Spleen (tissue), 11 donors: ENCODE data around the gene OR5B2. TPM values are rescaled to one million over a fixed set of nuclear protein-coding genes. Genes with fewer than 3 reads are reported as not detected.
"Not testable (repeated sequence)": the region's sequence is repeated elsewhere in the genome, so short reads cannot be mapped to it uniquely, and the experiment has no call there.

ENCODE experiments used
- DNase-seq: peaks from one replicate; pipeline ENCODE4 v3.0.0-alpha.2; 2020
- H3K27ac ChIP-seq, 8 donors: fragments of 200-600 bp; sonication (generic) in 7 of 8; 1 replicate in 4 of 8; 2 replicates in 4 of 8; pipeline versions ENCODE4 v1.5.0 to v1.8.0; 2016 to 2021; ENCODE audit warnings: inconsistent platforms in 4 of 8, mild to moderate bottlenecking in 4 of 8, moderate library complexity in 1 of 8
- H3K27me3 ChIP-seq, 7 donors: fragments of 200-600 bp; sonication (generic) in 6 of 7; replicated peaks in 1 of 7; 1 replicate in 4 of 7; 2 replicates in 3 of 7; pipeline versions ENCODE4 v1.5.0 to v1.8.0; 2016 to 2021; ENCODE audit warnings: inconsistent platforms in 3 of 7, mild to moderate bottlenecking in 1 of 7
- H3K36me3 ChIP-seq, 6 donors: fragments of 200-600 bp; sonication (generic) in 5 of 6; 1 replicate in 4 of 6; 2 replicates in 2 of 6; pipeline versions ENCODE4 v1.5.0 to v1.8.0; 2016 to 2021; ENCODE audit warnings: inconsistent platforms in 2 of 6
- H3K4me1 ChIP-seq, 6 donors: fragments of 200-600 bp; sonication (generic) in 5 of 6; 1 replicate in 3 of 6; 2 replicates in 3 of 6; pipeline versions ENCODE4 v1.5.0 to v1.8.0; 2016 to 2021; ENCODE audit warnings: inconsistent platforms in 3 of 6
- H3K4me3 ChIP-seq, 8 donors: fragments of 200-600 bp; sonication (generic) in 7 of 8; 1 replicate in 4 of 8; 2 replicates in 4 of 8; pipeline versions ENCODE4 v1.5.0 to v1.8.0; 2016 to 2021; ENCODE audit warnings: inconsistent platforms in 4 of 8, mild to moderate bottlenecking in 4 of 8, moderate library complexity in 2 of 8
- H3K9me3 ChIP-seq, 8 donors: fragments of 200-600 bp; sonication (generic) in 7 of 8; 1 replicate in 4 of 8; 2 replicates in 4 of 8; pipeline versions ENCODE4 v1.5.0 to v1.8.0; 2016 to 2021; ENCODE audit warnings: inconsistent platforms in 4 of 8
- CTCF ChIP-seq, 11 experiments: fragments of 200-600 bp in 7 of 11; fragments of 450-650 bp in 4 of 11; sonication (generic) in 4 of 11; IDR thresholded peaks in 8 of 11; conservative IDR thresholded peaks in 3 of 11; 1 replicate in 7 of 11; 2 replicates in 4 of 11; pipeline versions ENCODE4 v1.4.0 to v1.8.0; 2016 to 2021; ENCODE audit warnings: antibody characterized with exemption in 11 of 11, inconsistent platforms in 4 of 11, mild to moderate bottlenecking in 1 of 11
- POLR2A ChIP-seq, 3 donors: fragments of 450-650 bp; IDR thresholded peaks; one replicate each; pipeline ENCODE4 v1.5.1; 2017; ENCODE audit warnings: antibody characterized with exemption in 3 of 3, mild to moderate bottlenecking in 1 of 3
- POLR2AphosphoS5 ChIP-seq, 3 donors: sonication (generic); formaldehyde crosslinking; IDR thresholded peaks; one replicate each; pipeline ENCODE4 v1.5.1; 2017; ENCODE audit warnings: antibody characterized with exemption in 3 of 3
- WGBS, 5 donors: extraction: QIAGEN DNeasy Blood & Tissue Kit in 3 of 5; methylation state at CpG; one replicate each; pipeline versions ENCODE4 v1.1.5 to v1.1.7; 2013 to 2018; 5-methylcytosine and 5-hydroxymethylcytosine counted together
- intact Hi-C: fragments of 100-400 bp; cut with DNase I; formaldehyde crosslinking; loops from one replicate; pipeline ENCODE4 v1.15.0; 2023; ENCODE audit warnings: low total_unique reads
- polyA plus RNA-seq, 3 donors: library from polyadenylated mRNA; stranded (reverse); fragments of 200-250 nt; gene quantifications; one replicate each; pipeline ENCODE4 v1.2.1, GENCODE V29; 2013
- total RNA-seq, 7 donors: library from RNA; depleted of rRNA in 3 of 7; stranded (reverse); fragments of >200 nt in 3 of 7; fragmentation: NEBNext Ultra II Directional in 4 of 7; extraction: Animal tissue kit (Norgen Biotek cat#: 25700) in 4 of 7; gene quantifications; one replicate each; pipeline versions ENCODE4 v1.1.0 to v1.2.1, GENCODE V29; 2016 to 2021
- donor health status: healthy with polysubstance abuse.
- donor health status: DM: no; HTN: no; CAD: no; lungs with moderate emphysema.
- donor health status: DM: no; HTN: no; CAD: no.
- donor health status: Bipolar disorder and iron deficiency.
- donor health status: healthy.
- donor health status: DM: no; HTN: no; CAD: no.
- donor health status: DM: yes; HTN: yes; CAD: no.

The OR5B2 gene
- total and polyA plus RNA-seq, 10 donors = 0.08 TPM; not detected in 9

DNA sequence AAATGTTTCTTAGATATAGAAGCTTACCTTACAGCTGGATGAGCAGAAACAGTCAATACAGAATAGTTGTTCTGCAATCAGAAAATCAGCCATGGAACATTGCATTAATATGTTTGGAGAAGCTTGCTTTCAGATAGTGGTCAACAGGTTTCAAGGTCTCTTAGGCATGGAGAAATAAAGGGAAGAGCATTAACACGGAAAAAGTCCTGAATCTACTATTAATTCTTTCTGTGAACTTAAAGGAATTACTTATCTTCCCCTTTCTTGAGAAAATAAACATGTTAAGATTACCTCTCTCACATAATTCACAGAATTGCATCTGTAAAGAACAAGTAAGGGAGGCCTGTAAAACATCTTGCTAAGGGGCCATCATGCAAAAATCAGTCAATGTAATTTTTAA, 21.1 kb downstream of the OR5B2 start, which contains the start of gene OR5B3:
Gene OR5B3, minus strand, starts transcription at position 101 of the 400 bp plus-strand sequence. CDS start 3,465 bp downstream, outside the sequence.
- intact Hi-C loops = no loop called here
- no peaks in the 10 kb centered on the region for H3K27me3 ChIP-seq

GRCh38 chr11:58399622-58400021, 28.3 kb downstream of the OR5B2 start:
- H3K9me3 ChIP-seq = peaks cover 0 to 11% (median 8%) of the 10 kb centered on the region in 8 donors
- intact Hi-C loops, H3K27ac ChIP-seq, H3K4me3 ChIP-seq, H3K36me3 ChIP-seq, DNase-seq, H3K27me3 ChIP-seq, H3K4me1 ChIP-seq: not testable (repeated sequence)
- 78 to 88% (median 80%) methylated on average over 1 to 2 of the region's 2 CpGs for WGBS, 5 donors

More for the DNA sequence above, 21.1 kb downstream of the OR5B2 start, which contains the start of gene OR5B3:
- 65 to 88% (median 75%) methylated on average over 1 of the region's 1 CpG for WGBS, 5 donors
- no peaks in the 10 kb centered on the region for H3K36me3 ChIP-seq
- no peak within 1 kb of the TSS for H3K27ac ChIP-seq
- TF ChIP-seq POLR2A (IDR thresholded peaks at IDR 0.05) = no peak
- H3K4me1 ChIP-seq = no peaks in the 10 kb centered on the region
- DNase-seq = no peak
- no peak within 1 kb of the TSS for H3K4me3 ChIP-seq
- H3K9me3 ChIP-seq = peaks cover 0 to 57% (median 40%) of the 10 kb centered on the region in 8 donors

DNA sequence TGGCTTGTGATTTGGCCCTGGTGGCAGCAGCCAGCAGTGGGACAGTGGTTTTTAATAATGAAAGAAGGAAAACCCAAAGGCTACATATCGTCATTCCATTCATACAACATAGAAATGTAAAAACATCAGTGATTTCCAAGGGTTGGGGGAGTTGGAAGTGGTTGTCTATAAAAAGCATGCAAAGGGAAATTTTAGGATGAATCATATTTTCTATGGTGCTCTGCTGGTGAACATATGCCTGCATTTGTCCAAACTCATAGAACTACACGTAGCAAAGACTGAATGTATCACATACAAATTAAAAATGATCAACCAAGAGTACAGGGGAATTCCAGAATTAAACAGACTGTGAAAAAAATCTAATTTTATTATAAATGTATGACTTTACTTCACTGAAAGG, 32.3 kb downstream of the OR5B2 start:
- H3K36me3 ChIP-seq = no peaks in the 10 kb centered on the region
- H3K4me1 ChIP-seq = no peaks in the 10 kb centered on the region
- H3K4me3 ChIP-seq = no peak overlapping the region
- peaks cover 0 to 3% (median 0%) of the 10 kb centered on the region in 7 donors for H3K27me3 ChIP-seq
- DNase-seq = no peak
- H3K27ac ChIP-seq = no peak overlapping the region
- H3K9me3 ChIP-seq = peaks cover 0 to 16% (median 8%) of the 10 kb centered on the region in 8 donors
- WGBS, 5 donors = 37 to 87% (median 76%) methylated on average over 2 of the region's 2 CpGs
- intact Hi-C loops = no loop called here
- TF ChIP-seq CTCF (IDR thresholded peaks at IDR 0.05 in 8 of 11, conservative IDR thresholded peaks at IDR 0.05 in 3 of 11) = no peak
- TF ChIP-seq POLR2A (IDR thresholded peaks at IDR 0.05) = no peak
- no peak for TF ChIP-seq POLR2AphosphoS5 (IDR thresholded peaks at IDR 0.05)

DNA sequence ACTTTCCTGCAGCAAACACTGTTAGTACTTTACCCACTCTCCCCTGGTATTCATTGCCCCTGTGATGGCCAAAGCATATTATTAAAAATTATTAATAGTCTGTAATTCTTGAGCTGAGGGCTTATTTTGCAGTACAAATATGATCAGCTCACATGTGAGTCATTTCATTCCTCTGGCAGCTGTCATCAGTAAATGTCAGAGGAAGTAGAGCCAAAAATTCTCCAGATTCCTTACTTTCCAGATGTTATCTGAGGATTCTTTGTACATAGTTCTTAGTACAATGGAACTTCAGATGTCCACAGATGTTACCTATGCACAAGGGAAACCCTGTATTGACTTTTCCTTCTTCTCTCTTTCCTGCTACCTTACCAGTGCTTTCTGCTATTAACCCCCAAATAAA, 33.7 kb downstream of the OR5B2 start:
- Histone ChIP-seq H3K36me3 (no peaks in the 10 kb centered on the region), H3K9me3 (peaks cover 0 to 16% (median 8%) of the 10 kb centered on the region in 8 donors), H3K27ac (no peak overlapping the region), H3K4me3 (no peak overlapping the region), H3K27me3 (peaks cover 0 to 5% (median 0%) of the 10 kb centered on the region in 7 donors), H3K4me1 (no peaks in the 10 kb centered on the region)
- intact Hi-C loops = no loop called here
- TF ChIP-seq POLR2A (IDR thresholded peaks at IDR 0.05) (no peak), POLR2AphosphoS5 (IDR thresholded peaks at IDR 0.05) (no peak), CTCF (IDR thresholded peaks at IDR 0.05 in 8 of 11, conservative IDR thresholded peaks at IDR 0.05 in 3 of 11) (no peak)
- DNase-seq = no peak

DNA sequence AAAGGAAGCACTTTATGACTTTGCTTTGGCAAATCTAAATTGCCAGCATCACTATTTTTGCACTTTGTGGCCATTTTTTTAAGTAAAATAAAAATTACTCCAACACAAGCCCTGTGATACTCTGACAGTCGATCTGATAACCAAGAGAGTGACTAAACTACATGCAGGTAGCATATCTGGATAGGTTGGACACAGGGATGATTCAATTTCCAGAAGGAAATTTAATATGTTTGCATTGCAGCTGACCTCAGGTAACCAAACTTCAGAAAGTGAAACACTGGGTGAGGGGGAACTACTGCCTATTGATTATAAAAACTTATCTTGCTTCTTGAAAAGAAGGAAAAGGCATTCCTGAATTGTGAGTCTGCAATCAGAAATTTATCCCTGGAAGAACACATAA, 35.2 kb downstream of the OR5B2 start:
- no peak for DNase-seq
- Histone ChIP-seq H3K4me3 (no peak overlapping the region), H3K27ac (no peak overlapping the region), H3K4me1 (no peaks in the 10 kb centered on the region), H3K9me3 (peaks cover 0 to 16% (median 8%) of the 10 kb centered on the region in 8 donors), H3K27me3 (peaks cover 0 to 5% (median 0%) of the 10 kb centered on the region in 7 donors), H3K36me3 (no peaks in the 10 kb centered on the region)
- 19 to 56% (median 37%) methylated on average over 1 of the region's 1 CpG for whole genome bisulfite sequencing, 5 donors
- intact Hi-C loops = no loop called here
- TF ChIP-seq POLR2AphosphoS5 (IDR thresholded peaks at IDR 0.05) (no peak), CTCF (IDR thresholded peaks at IDR 0.05 in 8 of 11, conservative IDR thresholded peaks at IDR 0.05 in 3 of 11) (no peak), POLR2A (IDR thresholded peaks at IDR 0.05) (no peak)
